Glomerular visceral epithelial cell (primary cell): Measurements from ENCODE around the gene CHRNA4.

ENCODE experiments used
- DNase-seq: peaks from one replicate; pipeline ENCODE4 v3.0.0-alpha.2; 2016; ENCODE audit errors: extremely low spot score

Gene CHRNA4

GRCh38 chr20:63377951-63378381, 16.8 kb upstream of the CHRNA4 start:
- DNase-seq = no peak

- no peak for DNase-seq
These were observed 16.2 kb upstream of the CHRNA4 start for GRCh38 chr20:63377256-63377941.

- no peak for DNase-seq
These were observed 15.4 kb upstream of the CHRNA4 start for GRCh38 chr20:63376283-63377250.

- no peak for DNase-seq
These were observed 14.3 kb upstream of the CHRNA4 start for GRCh38 chr20:63375438-63375837.

GRCh38 chr20:63374504-63374903, 13.4 kb upstream of the CHRNA4 start:
- no peak for DNase-seq

GRCh38 chr20:63373996-63374395, 12.8 kb upstream of the CHRNA4 start:
- no peak for DNase-seq

- DNase-seq = no peak
These were observed 12.1 kb upstream of the CHRNA4 start for GRCh38 chr20:63372971-63373885.

- DNase-seq = no peak
These were observed 10.2 kb upstream of the CHRNA4 start for GRCh38 chr20:63371291-63371865.

- no peak for DNase-seq
These were observed 9.6 kb upstream of the CHRNA4 start for GRCh38 chr20:63370618-63371187.

GRCh38 chr20:63369724-63370617, 8.8 kb upstream of the CHRNA4 start:
- DNase-seq = no peak

- DNase-seq = no peak
These were observed 7.9 kb upstream of the CHRNA4 start for GRCh38 chr20:63369024-63369530.

GRCh38 chr20:63368151-63368550, 7.0 kb upstream of the CHRNA4 start:
- DNase-seq = no peak

GRCh38 chr20:63367446-63368055, 6.4 kb upstream of the CHRNA4 start:
- DNase-seq = no peak

GRCh38 chr20:63366390-63367365, 5.5 kb upstream of the CHRNA4 start:
- no peak for DNase-seq

GRCh38 chr20:63365601-63366389, 4.6 kb upstream of the CHRNA4 start:
- DNase-seq = no peak

GRCh38 chr20:63364801-63365585, 3.8 kb upstream of the CHRNA4 start:
- no peak for DNase-seq
